GM18951 (cell line): Measurements from ENCODE around the gene SCRN2.

ENCODE experiments used
- POLR2A ChIP-seq: IDR thresholded peaks from 4 replicates; pipeline ENCODE4 v1.6.1; 2011; ENCODE audit warnings: mild to moderate bottlenecking; ENCODE audit not compliant: insufficient read length, insufficient read depth; ENCODE audit errors: extremely low read depth
- in situ Hi-C: fragments of 300-500 bp; cut with MboI; formaldehyde crosslinking; loops from one replicate; pipeline ENCODE4 v1.12.0; 2022; ENCODE audit warnings: low sequenced_read_pairs, mixed read lengths, inconsistent platforms; ENCODE audit not compliant: unreplicated experiment

Gene SCRN2

DNA sequence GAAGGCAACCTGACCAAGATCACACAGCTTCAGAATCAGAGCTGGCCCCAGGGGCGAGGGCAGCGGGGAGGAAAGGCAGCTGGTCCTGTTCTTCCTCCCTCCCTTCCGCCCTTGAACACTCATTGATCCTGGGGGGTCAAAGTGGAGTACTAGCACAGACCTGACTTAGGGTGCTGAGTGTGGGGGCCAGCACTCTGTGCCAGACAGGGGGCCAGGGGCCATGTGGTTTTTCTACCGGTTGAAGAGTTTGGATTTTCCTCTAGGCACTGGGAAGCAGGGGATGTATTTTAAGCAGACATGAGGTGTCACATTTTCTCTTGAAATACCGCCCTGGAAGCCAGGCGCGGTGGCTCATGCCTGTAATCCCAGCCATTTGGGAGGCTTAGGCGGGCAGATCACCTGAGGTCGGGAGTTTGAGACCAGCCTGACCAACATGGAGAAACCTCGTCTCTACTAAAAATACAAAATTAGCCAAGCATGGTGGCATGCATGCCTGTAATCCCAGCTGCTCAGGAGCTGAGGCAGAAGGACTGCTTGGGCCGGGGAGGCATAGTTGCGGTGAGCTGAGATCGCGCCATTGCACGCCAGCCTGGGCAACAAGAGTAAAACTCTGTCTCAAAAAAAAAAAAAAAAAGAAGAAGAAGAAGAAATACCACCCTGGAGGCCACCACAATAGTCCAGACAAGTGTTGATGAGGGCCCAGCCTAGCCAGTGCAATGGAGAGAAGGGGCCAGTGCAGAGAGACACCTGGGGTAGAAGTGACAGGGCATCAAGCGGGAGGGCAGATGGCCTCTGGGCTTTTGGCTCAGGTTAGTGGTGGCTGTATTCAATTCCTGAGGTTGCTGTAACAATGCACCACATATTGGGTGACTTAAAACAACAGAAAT is 34.8 kb downstream of the SCRN2 start:
- in situ Hi-C loops = no loop called here
- no peak for TF ChIP-seq POLR2A

DNA sequence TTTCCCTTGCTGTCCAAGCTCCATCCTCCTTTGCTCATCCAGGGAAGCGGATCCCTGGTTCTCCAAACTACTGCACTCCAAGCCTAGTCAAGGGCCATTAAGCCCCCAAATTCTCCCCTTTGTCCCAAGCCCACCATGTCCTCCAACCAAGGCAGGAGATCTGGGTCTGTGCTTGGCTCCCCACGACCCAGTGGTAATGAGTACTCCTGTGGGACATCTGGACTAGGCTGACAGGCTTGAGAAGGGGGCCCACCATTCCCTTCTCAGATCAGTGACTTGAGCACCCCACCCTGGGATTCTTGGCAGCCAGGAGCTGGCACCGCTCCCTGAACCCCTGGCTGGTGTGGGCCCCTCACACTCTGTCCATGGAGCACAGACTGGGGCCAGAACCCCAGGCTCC is 36.6 kb downstream of the SCRN2 start:
- TF ChIP-seq POLR2A = no peak
- in situ Hi-C loops = no loop called here

DNA sequence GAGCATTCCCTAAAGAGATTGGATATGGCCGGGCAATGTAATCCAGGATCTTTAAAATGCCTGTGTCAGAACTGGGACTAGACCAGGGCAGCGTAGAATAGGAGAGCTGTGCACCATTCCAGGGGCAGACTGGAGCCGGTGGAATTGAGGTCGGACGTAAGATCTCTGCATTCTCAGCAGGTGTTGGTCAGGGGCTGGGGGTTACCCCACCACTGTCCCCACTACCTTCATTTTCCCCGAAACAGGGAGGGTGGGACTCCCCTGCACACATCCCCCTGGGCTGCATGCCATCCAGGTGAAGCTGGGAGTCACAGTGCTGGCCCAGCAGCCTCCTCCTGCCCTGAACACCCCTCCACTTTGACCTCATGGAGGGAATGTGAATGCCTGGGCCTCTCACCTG is 37.3 kb downstream of the SCRN2 start:
- TF ChIP-seq POLR2A = no peak
- in situ Hi-C loops = no loop called here

DNA sequence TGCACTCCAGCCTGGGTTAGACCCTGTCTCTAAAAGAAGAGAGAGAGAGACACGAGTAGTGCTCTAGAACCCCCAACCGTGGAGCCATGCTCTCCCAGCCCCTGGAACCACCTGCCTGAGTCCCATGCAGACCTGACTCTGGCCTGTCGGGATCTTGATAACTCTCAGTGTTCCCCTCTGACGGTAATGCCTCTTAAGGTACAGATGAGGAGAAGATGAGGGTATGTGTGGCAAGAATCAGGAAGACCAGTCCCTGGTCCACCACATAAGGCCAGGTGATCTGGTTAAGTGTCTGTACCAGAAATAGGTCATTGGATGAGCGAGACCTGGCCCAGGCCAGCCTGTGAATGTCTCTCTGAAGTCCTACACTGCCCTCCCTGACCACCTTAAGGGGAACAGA is 37.9 kb downstream of the SCRN2 start:
- in situ Hi-C loops = no loop called here
- TF ChIP-seq POLR2A = no peak

DNA sequence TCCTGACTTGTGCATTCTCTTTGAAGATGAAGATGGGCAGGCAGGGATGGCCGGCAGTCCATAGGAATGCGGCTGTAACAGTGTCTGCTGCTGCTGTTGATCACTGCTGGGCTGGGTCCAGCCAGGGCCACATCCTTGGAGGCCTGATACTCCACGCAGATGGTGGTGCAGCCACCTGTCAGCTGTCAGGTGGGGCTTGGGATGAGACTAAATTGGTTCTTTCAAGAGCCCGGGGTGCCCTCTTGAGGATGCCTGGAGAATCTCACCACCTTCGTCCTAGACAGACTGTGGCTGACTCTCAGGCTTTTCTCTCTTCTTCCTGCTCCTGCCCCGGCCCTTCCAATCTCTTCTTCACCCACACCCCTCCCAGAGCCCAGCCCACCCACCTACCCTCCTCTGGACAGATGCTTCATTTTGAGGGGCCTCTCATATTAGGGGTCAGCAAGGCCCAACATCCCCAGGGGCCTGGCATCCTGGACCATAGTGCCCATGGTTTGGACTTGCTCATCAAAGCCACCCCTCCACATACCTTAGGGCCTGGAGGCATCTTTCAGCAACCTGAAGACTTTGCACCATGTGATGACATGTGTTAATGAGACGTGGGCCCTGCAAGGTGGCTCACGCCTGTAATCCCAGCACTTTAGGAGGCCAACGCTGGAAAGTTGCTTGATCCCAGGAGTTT is 38.6 kb downstream of the SCRN2 start:
- TF ChIP-seq POLR2A = no peak
- in situ Hi-C loops = no loop called here

DNA sequence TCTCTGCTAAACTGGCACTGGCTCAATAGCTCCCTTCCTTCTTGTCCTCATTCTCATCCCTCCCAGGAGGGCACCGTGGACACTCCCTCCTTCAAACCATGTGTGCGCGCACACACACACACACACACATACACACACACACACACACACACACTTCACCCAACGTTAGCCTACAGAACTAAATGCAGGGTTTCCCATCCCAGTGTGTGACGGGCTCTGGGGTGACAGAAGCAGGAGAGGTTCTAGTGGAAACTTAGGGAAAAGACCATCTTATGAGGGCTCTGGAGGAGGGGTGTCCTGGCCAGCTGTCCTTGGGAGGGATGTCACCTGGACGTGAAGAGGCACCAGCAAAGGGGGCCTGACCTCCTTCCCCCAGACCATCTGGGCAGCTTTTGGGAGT is 39.2 kb downstream of the SCRN2 start:
- no peak for TF ChIP-seq POLR2A
- in situ Hi-C loops = no loop called here

DNA sequence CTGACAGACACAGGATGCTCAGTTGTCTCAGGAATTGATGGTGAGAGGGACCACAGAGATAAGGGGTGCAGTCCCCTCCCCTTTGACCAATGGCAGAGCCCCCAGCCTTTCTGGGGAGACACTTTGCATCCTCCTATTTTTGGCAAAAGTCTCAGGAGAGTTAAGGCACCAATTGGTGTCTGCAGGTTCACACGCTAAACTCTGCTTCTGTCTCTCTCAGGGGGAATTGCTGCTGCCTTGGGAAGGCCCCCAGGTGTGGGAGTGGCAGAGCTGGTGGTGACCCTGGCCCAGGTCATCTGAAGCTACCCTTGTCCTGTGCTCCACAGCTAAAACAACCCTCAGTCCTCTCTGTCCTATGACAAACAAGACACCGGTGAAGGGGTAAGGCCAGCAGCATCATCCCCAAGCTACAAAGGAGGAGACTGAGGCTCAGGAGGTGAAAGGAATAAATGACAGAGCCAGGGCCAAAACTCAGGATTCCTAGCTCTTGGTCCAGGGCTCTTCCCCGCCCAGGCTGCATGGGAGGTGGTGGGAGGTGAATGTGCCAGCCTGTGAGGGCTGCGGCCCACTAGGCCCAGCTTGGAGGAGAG is 39.8 kb downstream of the SCRN2 start:
- in situ Hi-C loops = no loop called here
- TF ChIP-seq POLR2A = no peak

DNA sequence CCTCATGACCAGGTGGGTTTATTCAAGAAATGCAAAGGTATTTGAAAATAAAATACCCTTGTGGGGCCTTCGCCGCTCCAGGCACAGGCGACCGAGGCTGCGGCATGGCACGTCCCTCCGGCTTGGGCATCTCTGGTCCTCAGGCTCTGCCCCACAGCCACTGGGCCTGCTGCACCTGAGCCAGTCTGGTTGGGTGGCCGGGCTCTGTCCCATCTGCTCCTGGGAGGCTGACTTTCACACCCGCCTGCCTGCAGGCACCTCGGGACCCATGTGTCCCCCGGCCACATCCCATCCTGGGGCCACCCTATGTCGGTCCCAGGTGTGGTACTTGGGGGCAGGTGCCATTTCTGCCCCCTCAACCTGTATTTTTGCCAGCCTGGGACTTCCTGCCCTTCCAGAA is 40.4 kb downstream of the SCRN2 start:
- in situ Hi-C loops = no loop called here
- TF ChIP-seq POLR2A = no peak

DNA sequence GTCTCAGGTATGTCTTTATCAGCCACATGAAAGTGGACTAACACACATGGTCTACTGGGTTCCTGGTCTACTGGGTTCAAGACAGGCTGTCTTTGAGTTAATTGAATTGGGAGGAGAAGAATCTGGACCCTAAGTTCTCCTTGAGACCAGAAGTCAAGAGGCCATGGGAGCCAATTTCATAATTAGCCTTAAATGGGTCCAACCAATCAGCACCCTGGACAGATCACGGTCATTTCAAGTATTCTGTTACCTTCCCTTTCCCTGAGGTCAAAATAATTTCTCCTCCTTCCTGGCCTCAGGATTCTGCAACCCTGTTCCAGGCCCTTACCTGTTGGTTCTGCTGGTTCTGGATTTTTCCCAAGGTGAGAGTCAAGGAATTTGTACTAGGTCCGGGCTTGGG is 43.3 kb downstream of the SCRN2 start:
- in situ Hi-C loops = no loop called here

DNA sequence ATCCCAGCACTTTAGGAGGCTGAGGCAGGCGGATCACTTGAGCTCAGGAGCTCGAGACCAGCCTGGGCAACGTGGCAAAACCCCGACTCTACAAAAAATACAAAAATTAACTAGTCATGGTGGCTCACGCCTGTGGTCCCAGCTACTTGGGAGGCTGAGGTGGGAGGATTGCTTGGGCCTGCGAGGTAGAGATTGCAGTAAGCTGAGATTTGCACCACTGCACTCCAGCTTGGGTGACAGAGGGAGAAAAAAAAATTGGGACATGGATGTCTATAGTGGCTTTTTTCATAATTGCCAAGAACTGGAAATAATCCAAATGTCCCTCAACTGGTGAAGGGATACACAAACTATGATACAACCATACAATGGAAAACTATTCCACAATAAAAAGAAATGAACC is 48.1 kb downstream of the SCRN2 start:
- in situ Hi-C loops = no loop called here

More for the DNA sequence above, 43.3 kb downstream of the SCRN2 start:
- no peak for TF ChIP-seq POLR2A

DNA sequence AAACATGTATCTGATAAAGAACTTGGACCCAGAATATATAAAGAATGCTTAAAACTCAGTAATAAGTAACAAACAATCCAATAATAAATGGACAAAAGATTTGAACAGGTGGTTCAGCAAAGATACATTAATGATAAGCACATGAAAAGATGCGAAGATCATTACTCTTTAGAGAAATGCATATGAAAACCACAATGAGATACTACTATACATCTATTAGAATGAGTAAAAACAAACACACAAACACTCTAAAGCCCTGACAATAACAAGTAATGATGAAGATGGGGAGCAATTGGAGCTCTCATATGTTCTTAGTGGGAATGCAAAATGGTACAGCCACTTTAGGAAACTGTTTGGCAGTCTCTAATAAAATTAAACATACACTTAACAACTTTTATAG is 48.6 kb downstream of the SCRN2 start:
- in situ Hi-C loops = no loop called here
- TF ChIP-seq POLR2A = no peak

More for the DNA sequence above, 48.1 kb downstream of the SCRN2 start:
- TF ChIP-seq POLR2A = no peak

DNA sequence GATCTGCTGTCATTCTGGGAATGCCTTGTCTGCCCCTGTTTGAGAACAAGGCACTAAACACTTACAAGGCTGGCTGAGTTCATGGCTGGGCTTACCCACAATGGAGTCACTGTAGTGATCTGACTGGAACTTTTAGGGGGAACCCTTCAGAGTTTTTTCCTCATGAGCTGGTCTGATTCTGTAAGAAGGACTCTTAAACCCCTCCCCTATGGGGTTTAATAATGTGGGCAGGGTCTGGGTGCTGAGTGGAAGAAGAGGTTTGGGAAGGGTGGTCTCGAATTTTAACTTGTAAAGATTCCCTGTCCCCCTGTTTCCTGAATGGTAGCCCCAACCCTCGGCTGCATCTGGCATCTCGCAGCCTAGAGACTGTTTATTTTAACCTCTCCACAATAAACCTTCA is 50.0 kb downstream of the SCRN2 start:
- in situ Hi-C loops = no loop called here
- no peak for TF ChIP-seq POLR2A

DNA sequence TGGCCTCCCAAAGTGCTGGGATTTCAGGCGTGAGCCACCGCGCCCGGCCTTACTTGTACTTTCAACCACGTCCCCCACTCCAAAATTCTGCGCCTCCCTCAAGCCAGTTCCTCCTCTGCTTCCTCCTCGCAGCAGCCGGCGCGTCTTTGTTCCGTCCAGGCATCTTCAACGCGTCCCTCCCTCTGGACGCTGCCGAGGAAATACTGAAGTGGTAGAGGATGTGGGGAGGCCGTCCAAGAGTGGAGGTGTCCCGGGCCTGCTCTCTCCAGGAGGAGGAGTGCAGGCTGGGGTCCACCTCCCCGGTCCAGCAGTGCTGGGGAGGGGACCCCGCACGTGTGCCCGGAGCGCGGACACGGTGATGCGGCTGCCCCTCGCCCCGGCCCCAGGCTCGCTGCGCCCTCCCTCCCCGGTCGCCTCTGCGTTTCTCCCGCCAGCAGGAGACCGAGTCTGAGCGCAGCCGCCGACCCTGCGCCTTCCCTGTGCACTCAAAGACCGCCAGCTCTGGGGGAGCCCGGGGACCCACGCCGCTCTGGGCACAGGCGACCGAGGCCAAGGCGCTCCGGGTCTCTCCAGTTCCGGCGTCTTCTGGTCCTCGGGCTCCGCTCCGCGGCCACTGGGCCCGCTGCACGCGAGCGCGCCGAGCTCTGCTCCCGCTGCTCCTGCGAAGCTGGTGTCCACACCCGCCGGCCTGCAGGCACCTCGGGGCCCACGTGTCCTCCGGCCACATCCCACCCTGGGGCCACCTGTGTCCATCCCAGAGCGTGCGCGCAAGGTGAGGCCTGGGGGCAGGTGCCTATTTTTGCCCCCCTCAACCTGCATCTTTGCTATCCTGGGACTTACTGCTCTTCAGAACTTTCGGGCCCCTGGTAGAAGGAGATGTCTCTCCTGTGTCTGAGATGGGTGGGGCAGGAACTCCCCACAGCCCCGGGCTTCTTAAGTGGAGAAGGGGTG is 51.2 kb downstream of the SCRN2 start:
- no peak for TF ChIP-seq POLR2A

More for the DNA sequence above, 51.2 kb downstream of the SCRN2 start:
- in situ Hi-C loops = no loop called here
